NCI-H2227 treated with DMSO at 0.1 percent for 48 hours (cell line): ENCODE measurements around the gene PTPN1.
"Not testable (repeated sequence)": the region's sequence is repeated elsewhere in the genome, so short reads cannot be mapped to it uniquely, and the experiment has no call there.

ENCODE experiments used
- DNase-seq: peaks from one replicate; lab custom pipeline; 2025; lab: John Stamatoyannopoulos, UW

The PTPN1 gene

GRCh38 chr20:50481741-50482140, 28.4 kb upstream of the PTPN1 start:
- DNase-seq, result no peak

GRCh38 chr20:50482396-50482981, 27.7 kb upstream of the PTPN1 start:
- no peak for DNase-seq

GRCh38 chr20:50484271-50484976, 25.8 kb upstream of the PTPN1 start:
- no peak for DNase-seq

GRCh38 chr20:50487397-50487796, 22.8 kb upstream of the PTPN1 start:
- no peak for DNase-seq

GRCh38 chr20:50488236-50488806, 21.9 kb upstream of the PTPN1 start:
- no peak for DNase-seq

GRCh38 chr20:50491168-50491567, 19.0 kb upstream of the PTPN1 start:
- no peak for DNase-seq

GRCh38 chr20:50491926-50492634, 18.1 kb upstream of the PTPN1 start:
- DNase-seq, result no peak

- DNase-seq, result no peak
Measured at GRCh38 chr20:50493881-50494253, 16.3 kb upstream of the PTPN1 start.

- no peak for DNase-seq
Measured at GRCh38 chr20:50494428-50494827, 15.8 kb upstream of the PTPN1 start.

- DNase-seq, result no peak
Measured at GRCh38 chr20:50496773-50497385, 13.3 kb upstream of the PTPN1 start.

- DNase-seq, result no peak
Measured at GRCh38 chr20:50498071-50498776, 12.0 kb upstream of the PTPN1 start.

- DNase-seq, result no peak
Measured at GRCh38 chr20:50499938-50500337, 10.2 kb upstream of the PTPN1 start.

GRCh38 chr20:50501972-50502745, 8.0 kb upstream of the PTPN1 start:
- DNase-seq, result no peak

- DNase-seq, result no peak
Measured at GRCh38 chr20:50504231-50504823, 5.9 kb upstream of the PTPN1 start.

- no peak for DNase-seq
Measured at GRCh38 chr20:50506270-50506579, 4.0 kb upstream of the PTPN1 start.

- not testable (repeated sequence) for DNase-seq
Measured at GRCh38 chr20:50507745-50508144, 2.4 kb upstream of the PTPN1 start.

GRCh38 chr20:50508171-50508755, 1.9 kb upstream of the PTPN1 start:
- no peak for DNase-seq

- DNase-seq, result no peak
Measured at GRCh38 chr20:50510706-50511542, 741 bp downstream of the PTPN1 start.

- DNase-seq, result no peak
Measured at GRCh38 chr20:50512323-50512722, 2.1 kb downstream of the PTPN1 start.
